IMR-90 (cell line): ENCODE data around the gene PACS1. TPM values are rescaled to one million over a fixed set of nuclear protein-coding genes. Genes with fewer than 3 reads are reported as not detected.

ENCODE experiments used
- ATAC-seq: fragments of 200-7000 bp; cut with Tn5 transposase; 2 replicates; pipeline ENCODE4 v1.9.1; 2020; ENCODE audit warnings: low read depth, mild to moderate bottlenecking, moderate library complexity
- BruUV-seq: library from RNA; stranded (reverse); fragments of 400-500 nt; replicated peaks from 2 replicates; lab custom pipeline; 2021; lab: Mats Ljungman, UMichigan
- CTCF ChIA-PET: fragments of 300-600 bp; formaldehyde crosslinking; extraction: SDS; loops from one replicate; lab custom pipeline; 2021; ENCODE audit warnings: antibody characterized with exemption; lab: Yijun Ruan, JAX
- POLR2A ChIA-PET: fragments of 300-600 bp; sonication (Branson Sonifier 250); formaldehyde crosslinking; loops from one replicate; lab custom pipeline; 2022; ENCODE audit warnings: antibody characterized with exemption; ENCODE audit not compliant: unreplicated experiment; lab: Charles Lee
- DNase-seq: peaks from one replicate; pipeline ENCODE4 v3.0.0; 2013
- H2AFZ ChIP-seq: replicated peaks from 2 replicates; pipeline ENCODE3; 2013; ENCODE audit warnings: low read length, mild to moderate bottlenecking; ENCODE audit not compliant: poor library complexity
- H2AK5ac ChIP-seq: 2 replicates; pipeline ENCODE4 v1.6.1; 2013; ENCODE audit warnings: low read depth, low read length, inconsistent platforms
- H2AK9ac ChIP-seq: replicated peaks from 2 replicates; pipeline ENCODE3; 2013; ENCODE audit warnings: mild to moderate bottlenecking, low read depth, low read length, moderate library complexity; ENCODE audit not compliant: poor library complexity
- H2BK120ac ChIP-seq: 2 replicates; pipeline ENCODE4 v1.6.1; 2013; ENCODE audit warnings: low read depth, low read length, inconsistent platforms
- H2BK15ac ChIP-seq: 3 replicates; pipeline ENCODE4 v1.6.1; 2013; ENCODE audit warnings: low read depth, low read length, inconsistent platforms
- H2BK20ac ChIP-seq: 2 replicates; pipeline ENCODE4 v1.6.1; 2013; ENCODE audit warnings: low read depth, mild to moderate bottlenecking, inconsistent platforms, low read length, moderate library complexity
- H2BK5ac ChIP-seq: 2 replicates; pipeline ENCODE4 v1.6.1; 2013; ENCODE audit warnings: mild to moderate bottlenecking, low read depth, low read length, inconsistent platforms; ENCODE audit not compliant: poor library complexity, severe bottlenecking
- H3K14ac ChIP-seq: replicated peaks from 2 replicates; pipeline ENCODE4 v1.6.1; 2013; ENCODE audit warnings: low read depth, low read length, inconsistent platforms
- H3K18ac ChIP-seq: 2 replicates; pipeline ENCODE4 v1.6.1; 2013; ENCODE audit warnings: low read depth, low read length, control low read depth
- H3K23ac ChIP-seq: 2 replicates; pipeline ENCODE4 v1.6.1; 2013; ENCODE audit warnings: low read depth, low read length, inconsistent platforms
- H3K27ac ChIP-seq: 2 replicates; pipeline ENCODE4 v1.5.1; 2013; ENCODE audit warnings: mild to moderate bottlenecking, control low read depth, low read length; ENCODE audit not compliant: insufficient read depth
- H3K27me3 ChIP-seq: 2 replicates; pipeline ENCODE4 v1.6.1; 2013; ENCODE audit warnings: low read length; ENCODE audit not compliant: control insufficient read depth, insufficient read depth
- H3K36me3 ChIP-seq: 2 replicates; pipeline ENCODE4 v1.6.1; 2013; ENCODE audit warnings: low read length, mixed read lengths; ENCODE audit not compliant: control insufficient read depth, insufficient read depth
- H3K4ac ChIP-seq: 2 replicates; pipeline ENCODE4 v1.6.1; 2013; ENCODE audit warnings: low read depth, low read length, inconsistent platforms
- H3K4me1 ChIP-seq: 2 replicates; pipeline ENCODE4 v1.6.1; 2013; ENCODE audit warnings: low read length, mixed read lengths; ENCODE audit not compliant: control insufficient read depth, insufficient read depth
- H3K4me2 ChIP-seq: 2 replicates; pipeline ENCODE4 v1.6.1; 2013; ENCODE audit warnings: low read depth, mild to moderate bottlenecking, control low read depth, low read length, moderate library complexity
- H3K4me3 ChIP-seq: 2 replicates; pipeline ENCODE4 v1.5.1; 2013; ENCODE audit warnings: low read depth, mild to moderate bottlenecking, control low read depth, low read length, moderate library complexity; ENCODE audit not compliant: insufficient read depth
- H3K56ac ChIP-seq: 2 replicates; pipeline ENCODE4 v1.6.1; 2013; ENCODE audit warnings: low read length, inconsistent platforms; ENCODE audit not compliant: insufficient read depth; ENCODE audit errors: extremely low read depth
- H3K79me1 ChIP-seq, 2 experiments: 2 replicates each; pipeline ENCODE4 v1.6.1; 2013; ENCODE audit warnings: low read length in 2 of 2, inconsistent platforms in 1 of 2, low read depth in 1 of 2
- H3K9ac ChIP-seq: 2 replicates; pipeline ENCODE4 v1.6.1; 2013; ENCODE audit warnings: low read depth, low read length, control low read depth
- H3K9me1 ChIP-seq: 2 replicates; pipeline ENCODE4 v1.6.1; 2013; ENCODE audit warnings: low read length, inconsistent platforms; ENCODE audit not compliant: insufficient read depth
- H3K9me3 ChIP-seq: 2 replicates; pipeline ENCODE4 v1.6.1; 2013; ENCODE audit warnings: low read length; ENCODE audit not compliant: control insufficient read depth, insufficient read depth
- H4K20me1 ChIP-seq: 2 replicates; pipeline ENCODE4 v1.6.1; 2013; ENCODE audit warnings: low read length, inconsistent platforms; ENCODE audit not compliant: insufficient read depth
- H4K5ac ChIP-seq: 2 replicates; pipeline ENCODE4 v1.6.1; 2013; ENCODE audit warnings: mild to moderate bottlenecking, low read depth, low read length, control low read depth
- H4K8ac ChIP-seq, 2 experiments: 2 replicates each; pipeline ENCODE4 v1.6.1; 2013; ENCODE audit warnings: low read depth in 2 of 2, low read length in 2 of 2, control low read depth in 1 of 2, inconsistent platforms in 1 of 2
- H4K91ac ChIP-seq: 2 replicates; pipeline ENCODE4 v1.6.1; 2013; ENCODE audit warnings: low read depth, low read length, inconsistent platforms; ENCODE audit not compliant: insufficient read depth
- BHLHE40 ChIP-seq: fragments of 150-350 bp; IDR thresholded peaks from 2 replicates; pipeline ENCODE4 v1.6.1; 2016; ENCODE audit warnings: mild to moderate bottlenecking, low read depth, low read length
- CEBPB ChIP-seq: IDR thresholded peaks from 2 replicates; pipeline ENCODE4 v1.6.1; 2012; ENCODE audit warnings: low read depth, low read length, improper control_type of control experiment
- CHD1 ChIP-seq: IDR thresholded peaks from 2 replicates; pipeline ENCODE4 v1.6.1; 2012; ENCODE audit warnings: low read depth, low read length, improper control_type of control experiment
- FOS ChIP-seq: fragments of 150-350 bp; IDR thresholded peaks from 2 replicates; pipeline ENCODE4 v1.6.1; 2016; ENCODE audit warnings: low read depth, low read length
- MAFK ChIP-seq: IDR thresholded peaks from 2 replicates; pipeline ENCODE4 v1.6.1; 2012; ENCODE audit warnings: low read depth, low read length, improper control_type of control experiment
- MAZ ChIP-seq: IDR thresholded peaks from 2 replicates; pipeline ENCODE4 v1.6.1; 2012; ENCODE audit warnings: low read depth, mild to moderate bottlenecking, low read length, improper control_type of control experiment, moderate library complexity, borderline replicate concordance
- MXI1 ChIP-seq: IDR thresholded peaks from 2 replicates; pipeline ENCODE4 v1.6.1; 2012; ENCODE audit warnings: low read depth, mild to moderate bottlenecking, low read length, moderate library complexity, borderline replicate concordance
- NFE2L2 ChIP-seq: fragments of 150-350 bp; IDR thresholded peaks from 2 replicates; pipeline ENCODE4 v1.6.1; 2016; ENCODE audit warnings: low read depth, mild to moderate bottlenecking, low read length
- POLR2A ChIP-seq: IDR thresholded peaks from 2 replicates; pipeline ENCODE4 v1.6.1; 2012; ENCODE audit warnings: mild to moderate bottlenecking, low read depth, low read length
- RAD21 ChIP-seq: IDR thresholded peaks from 2 replicates; pipeline ENCODE4 v1.6.1; 2012; ENCODE audit warnings: low read length, improper control_type of control experiment
- RCOR1 ChIP-seq: IDR thresholded peaks from 2 replicates; pipeline ENCODE4 v1.6.1; 2012; ENCODE audit warnings: mild to moderate bottlenecking, low read length, improper control_type of control experiment; ENCODE audit not compliant: insufficient replicate concordance
- RFX5 ChIP-seq: IDR thresholded peaks from 2 replicates; pipeline ENCODE4 v1.8.0; 2012; ENCODE audit warnings: low read depth, mild to moderate bottlenecking, low read length, moderate library complexity
- SMC3 ChIP-seq: fragments of 150-350 bp; IDR thresholded peaks from 2 replicates; pipeline ENCODE4 v1.6.1; 2016; ENCODE audit warnings: low read depth, mild to moderate bottlenecking, antibody characterized with exemption, low read length, moderate library complexity
- WGBS, 2 experiments: methylation state at CpG; one replicate each; pipeline versions ENCODE4 v1.1.5 to v1.1.7; 2013; ENCODE audit warnings: missing lambda C conversion rate in 2 of 2; ENCODE audit not compliant: insufficient read length in 1 of 2; ENCODE audit errors: extremely low coverage in 2 of 2; 5-methylcytosine and 5-hydroxymethylcytosine counted together
- dilution Hi-C: fragments of 300-500 bp; cut with HindIII; formaldehyde crosslinking; loops from one replicate; pipeline ENCODE4 v1.14.3; 2018; ENCODE audit warnings: low sequenced_read_pairs; ENCODE audit not compliant: unreplicated experiment
- in situ Hi-C: fragments of 300-500 bp; cut with MboI; formaldehyde crosslinking; loops from 3 replicates; pipeline ENCODE4 v1.14.3; 2019; ENCODE audit warnings: low sequenced_read_pairs, inconsistent platforms, mixed read lengths
- intact Hi-C: fragments of 100-400 bp; cut with micrococcal nuclease; formaldehyde crosslinking; loops from 2 replicates; pipeline ENCODE4 v1.10.0; 2022
- polyA plus RNA-seq, 3 experiments: library from polyadenylated mRNA; depleted of rRNA; stranded (reverse); fragments of >200 nt; gene quantifications; 2 replicates each; pipeline ENCODE4 v1.2.3, GENCODE V29; 2012; ENCODE audit warnings: low replicate concordance in 1 of 3
- total RNA-seq: library from RNA; depleted of rRNA; stranded (reverse); fragments of >200 nt; gene quantifications from 2 replicates; pipeline ENCODE4 v1.2.3, GENCODE V29; 2012
- TF ChIP-seq, protein P1 (sequence below): conservative IDR thresholded peaks from 2 replicates; pipeline ENCODE4 v1.5.1; 2012; ENCODE audit warnings: mild to moderate bottlenecking, low read depth, low read length, improper control_type of control experiment
- TF ChIP-seq, protein P2 (sequence below): fragments of 150-350 bp; IDR thresholded peaks from 2 replicates; pipeline ENCODE4 v1.6.1; 2016; ENCODE audit warnings: low read depth, mild to moderate bottlenecking, low read length, moderate library complexity, borderline replicate concordance
- TF ChIP-seq, protein P3 (sequence below): fragments of 150-350 bp; IDR thresholded peaks from 2 replicates; pipeline ENCODE4 v1.6.1; 2017; ENCODE audit warnings: mild to moderate bottlenecking, antibody characterized with exemption, low read length, low read depth

The PACS1 gene
- total and polyA plus RNA-seq, 2 of the 4 experiments (the other 2 are of a cell fraction) = 7.3 to 32.0 TPM

DNA sequence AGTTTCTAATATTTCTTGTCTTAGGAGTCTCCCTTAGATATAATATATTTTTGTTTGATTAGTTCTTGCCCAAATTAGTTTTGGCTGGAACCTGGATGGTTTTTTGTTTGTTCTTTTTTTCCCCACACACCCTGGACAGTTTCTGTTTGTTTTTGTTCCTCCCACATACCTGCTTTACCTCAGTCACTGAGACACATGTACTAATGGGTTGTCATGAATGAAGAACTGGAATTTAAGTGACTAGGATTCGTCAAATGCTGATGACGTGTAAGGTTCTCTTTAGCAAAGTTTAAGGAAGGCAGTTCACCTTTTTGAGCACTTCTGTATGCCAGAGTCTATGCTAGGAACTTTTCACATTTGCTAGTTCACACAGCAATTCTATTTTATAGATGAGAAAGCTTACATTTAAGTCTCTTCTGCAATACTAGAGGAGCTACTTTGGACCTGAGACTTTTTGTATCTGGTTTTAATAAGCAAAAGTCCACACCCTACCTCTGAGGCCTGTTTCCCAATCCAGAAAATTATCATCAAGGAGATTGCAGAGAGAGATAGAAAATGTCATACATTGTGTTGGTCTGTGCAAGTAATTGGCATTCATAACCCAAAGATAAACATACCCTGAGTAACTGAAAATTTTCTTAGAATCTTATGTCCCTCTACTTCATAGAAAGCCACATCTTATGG is 111.7 kb downstream of the PACS1 start:
- peaks cover 29 to 30% of the 10 kb centered on the region in 2 experiments for H3K79me1 ChIP-seq
- no peak overlapping the region for H3K9ac ChIP-seq
- no peak overlapping the region for H3K4ac ChIP-seq
- no peak overlapping the region for H2BK20ac ChIP-seq
- H3K27ac ChIP-seq = no peak overlapping the region
- in situ Hi-C loops (no loop called here), intact Hi-C loops (no loop called here), dilution Hi-C loops (no loop called here)
- 0 out of 2 replicates have a peak, but pooled peaks have one; percentile 17 for ATAC-seq
- H2AK5ac ChIP-seq = no peak overlapping the region
- no peak overlapping the region for H3K18ac ChIP-seq
- BruUV-seq = no TSS peak
- H2BK15ac ChIP-seq = no peak overlapping the region
- H3K56ac ChIP-seq = no peak overlapping the region
- no peak overlapping the region for H2BK120ac ChIP-seq
- TF ChIP-seq, protein P1, sequence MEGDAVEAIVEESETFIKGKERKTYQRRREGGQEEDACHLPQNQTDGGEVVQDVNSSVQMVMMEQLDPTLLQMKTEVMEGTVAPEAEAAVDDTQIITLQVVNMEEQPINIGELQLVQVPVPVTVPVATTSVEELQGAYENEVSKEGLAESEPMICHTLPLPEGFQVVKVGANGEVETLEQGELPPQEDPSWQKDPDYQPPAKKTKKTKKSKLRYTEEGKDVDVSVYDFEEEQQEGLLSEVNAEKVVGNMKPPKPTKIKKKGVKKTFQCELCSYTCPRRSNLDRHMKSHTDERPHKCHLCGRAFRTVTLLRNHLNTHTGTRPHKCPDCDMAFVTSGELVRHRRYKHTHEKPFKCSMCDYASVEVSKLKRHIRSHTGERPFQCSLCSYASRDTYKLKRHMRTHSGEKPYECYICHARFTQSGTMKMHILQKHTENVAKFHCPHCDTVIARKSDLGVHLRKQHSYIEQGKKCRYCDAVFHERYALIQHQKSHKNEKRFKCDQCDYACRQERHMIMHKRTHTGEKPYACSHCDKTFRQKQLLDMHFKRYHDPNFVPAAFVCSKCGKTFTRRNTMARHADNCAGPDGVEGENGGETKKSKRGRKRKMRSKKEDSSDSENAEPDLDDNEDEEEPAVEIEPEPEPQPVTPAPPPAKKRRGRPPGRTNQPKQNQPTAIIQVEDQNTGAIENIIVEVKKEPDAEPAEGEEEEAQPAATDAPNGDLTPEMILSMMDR = no peak
- TF ChIP-seq BHLHE40 (no peak), RCOR1 (no peak), POLR2A (no peak), SMC3 (no peak), RAD21 (no peak), MAFK (no peak), CEBPB (no peak), FOS (no peak), MAZ (no peak), RFX5 (no peak), MXI1 (no peak), NFE2L2 (no peak), CHD1 (no peak)
- TF ChIP-seq, protein P2, sequence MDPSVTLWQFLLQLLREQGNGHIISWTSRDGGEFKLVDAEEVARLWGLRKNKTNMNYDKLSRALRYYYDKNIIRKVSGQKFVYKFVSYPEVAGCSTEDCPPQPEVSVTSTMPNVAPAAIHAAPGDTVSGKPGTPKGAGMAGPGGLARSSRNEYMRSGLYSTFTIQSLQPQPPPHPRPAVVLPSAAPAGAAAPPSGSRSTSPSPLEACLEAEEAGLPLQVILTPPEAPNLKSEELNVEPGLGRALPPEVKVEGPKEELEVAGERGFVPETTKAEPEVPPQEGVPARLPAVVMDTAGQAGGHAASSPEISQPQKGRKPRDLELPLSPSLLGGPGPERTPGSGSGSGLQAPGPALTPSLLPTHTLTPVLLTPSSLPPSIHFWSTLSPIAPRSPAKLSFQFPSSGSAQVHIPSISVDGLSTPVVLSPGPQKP = no peak
- TF ChIP-seq, protein P3, sequence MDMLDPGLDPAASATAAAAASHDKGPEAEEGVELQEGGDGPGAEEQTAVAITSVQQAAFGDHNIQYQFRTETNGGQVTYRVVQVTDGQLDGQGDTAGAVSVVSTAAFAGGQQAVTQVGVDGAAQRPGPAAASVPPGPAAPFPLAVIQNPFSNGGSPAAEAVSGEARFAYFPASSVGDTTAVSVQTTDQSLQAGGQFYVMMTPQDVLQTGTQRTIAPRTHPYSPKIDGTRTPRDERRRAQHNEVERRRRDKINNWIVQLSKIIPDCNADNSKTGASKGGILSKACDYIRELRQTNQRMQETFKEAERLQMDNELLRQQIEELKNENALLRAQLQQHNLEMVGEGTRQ = no peak
- no peak overlapping the region for H2AFZ ChIP-seq
- no peaks in the 10 kb centered on the region for H3K27me3 ChIP-seq
- no peak overlapping the region for H4K5ac ChIP-seq
- H4K91ac ChIP-seq = no peak overlapping the region
- WGBS, 2 experiments = no CpG with 5 or more reads among the region's 2 CpGs
- H3K4me1 ChIP-seq = no peaks in the 10 kb centered on the region
- H3K4me2 ChIP-seq = no peak overlapping the region
- H3K4me3 ChIP-seq = no peak overlapping the region
- ChIA-PET CTCF (no interaction called here), POLR2A (interaction anchor here (0.7 kb wide), 1 partner anchor 41 kb away, joined by 7 read pairs; no protein-coding TSS in a partner anchor)
- no peak overlapping the region for H3K23ac ChIP-seq
- peaks cover 18% of the 10 kb centered on the region; the same call in 1 of the 2 replicates for H4K20me1 ChIP-seq
- no peak overlapping the region for H2AK9ac ChIP-seq
- no peaks in the 10 kb centered on the region for H3K9me3 ChIP-seq
- no peak for DNase-seq
- peaks cover 4% of the 10 kb centered on the region; the same call in 1 of the 2 replicates for H3K9me1 ChIP-seq
- no peak overlapping the region for H2BK5ac ChIP-seq
- no peak overlapping the region for H4K8ac ChIP-seq
- no peak overlapping the region for H3K14ac ChIP-seq
- no peaks in the 10 kb centered on the region; the same call in 1 of the 2 replicates for H3K36me3 ChIP-seq
